Tibial nerve (tissue), 4 donors: Measurements from ENCODE around the gene ASF1B. TPM values are rescaled to one million over a fixed set of nuclear protein-coding genes. Genes with fewer than 3 reads are reported as not detected.
A peak's percentile ranks its signal among the peaks of the same experiment; 100 is the strongest.

ENCODE experiments used
- DNase-seq, 2 donors: peaks; one replicate each; pipeline ENCODE4 v3.0.0-alpha.2; 2019; ENCODE audit warnings: low spot score in 2 of 2
- H3K27ac ChIP-seq, 4 donors: fragments of 200-600 bp; sonication (generic) in 3 of 4; one replicate each; pipeline ENCODE4 v1.5.1; 2017 to 2019; ENCODE audit warnings: mild to moderate bottlenecking in 1 of 4
- H3K27me3 ChIP-seq, 2 donors: fragments of 200-600 bp; sonication (generic) in 1 of 2; one replicate each; pipeline versions ENCODE4 v1.5.1 to v1.6.0; 2017 to 2019
- H3K36me3 ChIP-seq, 3 donors: fragments of 200-600 bp; sonication (generic); one replicate each; pipeline ENCODE4 v1.5.1; 2018 to 2019
- H3K4me1 ChIP-seq, 4 donors: fragments of 200-600 bp; sonication (generic) in 3 of 4; one replicate each; pipeline ENCODE4 v1.5.1; 2017 to 2019
- H3K4me3 ChIP-seq, 4 donors: fragments of 200-600 bp; sonication (generic) in 3 of 4; one replicate each; pipeline ENCODE4 v1.5.1; 2017 to 2019; ENCODE audit warnings: mild to moderate bottlenecking in 1 of 4, moderate library complexity in 1 of 4
- H3K9me3 ChIP-seq, 4 donors: fragments of 200-600 bp; sonication (generic) in 3 of 4; one replicate each; pipeline ENCODE4 v1.5.1; 2017 to 2019
- EP300 ChIP-seq, 2 donors: sonication (generic); formaldehyde crosslinking; IDR thresholded peaks; one replicate each; pipeline ENCODE4 v1.6.1; 2017; ENCODE audit warnings: antibody characterized with exemption in 2 of 2, mild to moderate bottlenecking in 1 of 2
- POLR2A ChIP-seq, 2 donors: fragments of 450-650 bp; IDR thresholded peaks; one replicate each; pipeline ENCODE4 v1.6.1; 2017; ENCODE audit warnings: antibody characterized with exemption in 2 of 2, mild to moderate bottlenecking in 2 of 2, moderate library complexity in 2 of 2
- WGBS, 2 donors: methylation state at CpG; one replicate each; pipeline ENCODE4 v1.1.5; 2018; 5-methylcytosine and 5-hydroxymethylcytosine counted together
- total RNA-seq, 4 donors: library from RNA; depleted of rRNA; stranded (reverse); fragments of >200 nt; gene quantifications; one replicate each; pipeline ENCODE4 v1.1.0, GENCODE V29; 2016
- TF ChIP-seq, protein P1 (sequence below), 5 experiments: fragments of 200-600 bp in 3 of 5; fragments of 450-650 bp in 2 of 5; sonication (generic) in 3 of 5; IDR thresholded peaks; one replicate each; pipeline ENCODE4 v1.5.1; 2016 to 2019; ENCODE audit warnings: antibody characterized with exemption in 5 of 5, mild to moderate bottlenecking in 3 of 5, moderate library complexity in 2 of 5

ASF1B gene
- total RNA-seq, 4 donors from 2014 or later, result 0.90 to 2.3 TPM; not detected in 2

DNA sequence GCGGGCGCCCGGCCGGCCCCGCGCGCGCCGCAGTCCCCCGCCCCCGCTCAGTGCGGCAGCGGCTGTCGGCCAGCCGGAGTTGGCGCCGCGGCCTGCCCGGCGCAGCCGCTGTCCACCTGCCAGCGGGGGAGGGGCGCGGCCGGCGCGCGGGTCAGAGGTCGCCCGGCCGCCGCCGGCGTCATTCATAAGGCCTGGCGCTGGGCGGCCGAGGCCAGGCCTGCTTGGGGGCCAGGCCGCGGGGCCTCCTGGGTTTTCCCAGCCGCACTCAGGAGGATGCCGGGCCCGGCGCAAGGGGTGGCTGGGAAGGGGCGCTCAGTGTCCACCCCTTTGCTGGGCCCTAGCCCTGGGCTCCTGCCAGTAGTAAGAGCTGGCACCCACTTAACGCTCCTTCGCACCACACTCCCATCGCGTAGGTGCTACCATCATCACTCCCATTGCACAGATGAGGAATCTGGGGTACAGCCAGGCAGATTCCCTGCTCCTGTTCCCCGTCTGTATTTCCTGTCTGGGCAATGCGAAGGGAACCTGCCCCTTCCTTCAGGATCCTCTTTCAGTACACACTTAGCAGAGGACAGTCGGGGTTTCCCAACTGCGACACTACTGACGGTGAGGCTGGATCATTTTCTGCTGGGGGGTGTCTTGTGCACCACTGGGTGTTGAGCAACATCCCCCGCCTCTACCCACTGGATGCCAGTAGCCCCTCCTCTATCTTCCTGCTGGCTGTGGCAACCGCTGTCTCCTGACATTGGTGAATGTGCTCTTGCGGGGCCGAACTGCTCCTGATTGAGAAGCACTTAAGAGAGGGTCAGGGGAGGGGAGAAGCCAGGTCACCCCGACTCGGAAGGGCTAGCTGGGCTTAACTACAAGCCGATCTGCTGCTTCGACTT, 18.0 kb downstream of the ASF1B start:
- 2 to 5% methylated on average over 17 to 25 of the region's 61 CpGs for WGBS, 2 donors
- TF ChIP-seq POLR2A (IDR thresholded peaks at IDR 0.05) (peak; percentile 27 to 45), EP300 (IDR thresholded peaks at IDR 0.05) (peak in 1 of 2 donors; percentile 90)
- TF ChIP-seq, protein P1, sequence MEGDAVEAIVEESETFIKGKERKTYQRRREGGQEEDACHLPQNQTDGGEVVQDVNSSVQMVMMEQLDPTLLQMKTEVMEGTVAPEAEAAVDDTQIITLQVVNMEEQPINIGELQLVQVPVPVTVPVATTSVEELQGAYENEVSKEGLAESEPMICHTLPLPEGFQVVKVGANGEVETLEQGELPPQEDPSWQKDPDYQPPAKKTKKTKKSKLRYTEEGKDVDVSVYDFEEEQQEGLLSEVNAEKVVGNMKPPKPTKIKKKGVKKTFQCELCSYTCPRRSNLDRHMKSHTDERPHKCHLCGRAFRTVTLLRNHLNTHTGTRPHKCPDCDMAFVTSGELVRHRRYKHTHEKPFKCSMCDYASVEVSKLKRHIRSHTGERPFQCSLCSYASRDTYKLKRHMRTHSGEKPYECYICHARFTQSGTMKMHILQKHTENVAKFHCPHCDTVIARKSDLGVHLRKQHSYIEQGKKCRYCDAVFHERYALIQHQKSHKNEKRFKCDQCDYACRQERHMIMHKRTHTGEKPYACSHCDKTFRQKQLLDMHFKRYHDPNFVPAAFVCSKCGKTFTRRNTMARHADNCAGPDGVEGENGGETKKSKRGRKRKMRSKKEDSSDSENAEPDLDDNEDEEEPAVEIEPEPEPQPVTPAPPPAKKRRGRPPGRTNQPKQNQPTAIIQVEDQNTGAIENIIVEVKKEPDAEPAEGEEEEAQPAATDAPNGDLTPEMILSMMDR (IDR thresholded peaks at IDR 0.05), result no peak
- Histone ChIP-seq H3K27me3 (no peaks in the 10 kb centered on the region), H3K9me3 (no peaks in the 10 kb centered on the region), H3K4me1 (peaks cover 0 to 61% (median 38%) of the 10 kb centered on the region in 4 donors), H3K4me3 (peak overlapping the region; percentile 48 to 99 (median 56)), H3K27ac (peak overlapping the region; percentile 95 to 99 (median 98)), H3K36me3 (no peaks in the 10 kb centered on the region)
- peak; percentile 81 to 90 for DNase-seq

DNA sequence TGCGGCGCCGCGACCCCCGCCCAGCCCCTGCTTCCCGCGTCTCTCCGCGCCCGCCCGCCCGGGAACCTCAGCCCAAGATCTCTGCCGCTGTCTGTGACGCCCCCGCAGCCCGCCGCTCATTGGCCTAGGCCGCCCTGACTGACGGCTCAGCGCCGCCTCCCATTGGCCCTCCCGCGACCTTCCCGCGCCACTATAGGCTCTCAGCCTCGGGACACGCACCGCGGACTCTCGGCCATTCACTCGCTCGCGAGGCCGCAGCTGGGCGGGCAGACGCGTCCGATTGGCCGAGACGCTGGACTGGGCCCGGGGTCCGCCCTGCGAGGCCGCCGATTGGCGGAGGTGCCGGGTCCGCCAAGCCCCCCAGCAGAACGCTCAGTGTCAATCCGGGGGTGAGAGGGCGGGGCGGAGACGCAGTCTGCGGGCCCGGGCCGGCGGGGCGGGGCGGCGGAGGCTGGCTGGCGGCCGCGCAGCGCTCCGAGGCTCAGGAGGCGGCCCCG, 18.7 kb downstream of the ASF1B start, which contains the start of gene PRKACA:
PRKACA (minus strand) TSS at position 95 of the 497 bp plus-strand sequence. CDS start 215 bp downstream, outside the sequence.
- Histone ChIP-seq H3K4me3 (peak within 1 kb of the TSS; percentile 80 to 99 (median 84)), H3K27me3 (no peaks in the 10 kb centered on the region), H3K4me1 (peaks cover 0 to 68% (median 44%) of the 10 kb centered on the region in 4 donors), H3K36me3 (no peaks in the 10 kb centered on the region), H3K9me3 (no peaks in the 10 kb centered on the region), H3K27ac (peak within 1 kb of the TSS; percentile 95 to 99 (median 98))
- 1% methylated on average over 16 to 32 of the region's 67 CpGs for WGBS, 2 donors
- DNase-seq, result peak; percentile 94 to 97
- TF ChIP-seq, protein P1 (IDR thresholded peaks at IDR 0.05), result peak in 1 of 5 experiments; percentile 54
- TF ChIP-seq EP300 (IDR thresholded peaks at IDR 0.05), result peak in 1 of 2 donors; percentile 71
- TF ChIP-seq POLR2A (IDR thresholded peaks at IDR 0.05), result peak; percentile 16 to 62

DNA sequence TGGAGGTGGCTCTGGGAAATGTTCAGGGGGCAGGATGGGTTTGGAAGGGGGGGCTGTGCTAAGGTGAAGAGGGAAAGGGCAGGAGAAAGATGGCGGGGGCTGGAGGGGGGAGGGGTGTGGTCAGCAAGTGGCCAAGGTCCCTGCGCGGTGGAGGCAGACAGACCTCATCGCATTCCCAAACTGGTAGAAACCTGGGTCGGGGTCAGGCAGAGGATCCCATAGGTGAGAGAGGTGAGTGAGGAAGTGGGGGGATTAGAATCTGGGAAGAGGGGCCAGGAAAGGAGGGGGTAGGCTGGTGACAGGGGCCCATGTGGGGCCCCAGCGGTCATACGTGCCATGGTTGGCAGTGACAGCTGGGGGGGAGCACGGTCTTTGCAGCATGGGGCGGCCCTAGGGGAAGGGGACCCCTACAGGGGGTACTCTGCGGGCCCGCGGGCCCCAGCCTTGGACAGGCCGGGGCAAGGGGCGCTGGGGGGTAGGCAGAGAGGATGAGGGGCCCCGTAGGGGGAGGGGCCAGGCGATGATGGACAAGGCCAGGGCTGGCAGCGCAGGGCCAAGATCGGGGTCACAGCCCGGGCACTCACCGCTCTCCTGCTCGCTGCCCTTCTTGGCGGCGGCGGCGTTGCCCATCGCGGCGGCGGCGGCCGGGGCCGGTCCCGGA, 19.3 kb downstream of the ASF1B start:
- peak overlapping the region; percentile 80 to 99 (median 84) for H3K4me3 ChIP-seq
- peaks cover 0 to 75% (median 51%) of the 10 kb centered on the region in 4 donors for H3K4me1 ChIP-seq
- 0 to 2% methylated on average over 10 to 13 of the region's 33 CpGs for WGBS, 2 donors
- H3K27ac ChIP-seq, result peak overlapping the region; percentile 38 to 99 (median 84)
- no peaks in the 10 kb centered on the region for H3K36me3 ChIP-seq
- H3K9me3 ChIP-seq, result no peaks in the 10 kb centered on the region
- no peaks in the 10 kb centered on the region for H3K27me3 ChIP-seq
- TF ChIP-seq EP300 (IDR thresholded peaks at IDR 0.05) (no peak), POLR2A (IDR thresholded peaks at IDR 0.05) (no peak)
- TF ChIP-seq, protein P1 (IDR thresholded peaks at IDR 0.05), result no peak
- no peak for DNase-seq

- H3K4me1 ChIP-seq, result peaks cover 0 to 80% (median 54%) of the 10 kb centered on the region in 4 donors
- peak overlapping the region; percentile 32 to 99 (median 84) for H3K27ac ChIP-seq
- 5 to 7% methylated on average over 6 of the region's 6 CpGs for WGBS, 2 donors
- no peaks in the 10 kb centered on the region for H3K9me3 ChIP-seq
- H3K4me3 ChIP-seq, result peak overlapping the region; percentile 80 to 99 (median 84)
- DNase-seq, result no peak
- no peaks in the 10 kb centered on the region for H3K27me3 ChIP-seq
- no peak for TF ChIP-seq POLR2A (IDR thresholded peaks at IDR 0.05)
- no peaks in the 10 kb centered on the region for H3K36me3 ChIP-seq
These were observed 19.9 kb downstream of the ASF1B start for GRCh38 chr19:14116525-14116917.

DNA sequence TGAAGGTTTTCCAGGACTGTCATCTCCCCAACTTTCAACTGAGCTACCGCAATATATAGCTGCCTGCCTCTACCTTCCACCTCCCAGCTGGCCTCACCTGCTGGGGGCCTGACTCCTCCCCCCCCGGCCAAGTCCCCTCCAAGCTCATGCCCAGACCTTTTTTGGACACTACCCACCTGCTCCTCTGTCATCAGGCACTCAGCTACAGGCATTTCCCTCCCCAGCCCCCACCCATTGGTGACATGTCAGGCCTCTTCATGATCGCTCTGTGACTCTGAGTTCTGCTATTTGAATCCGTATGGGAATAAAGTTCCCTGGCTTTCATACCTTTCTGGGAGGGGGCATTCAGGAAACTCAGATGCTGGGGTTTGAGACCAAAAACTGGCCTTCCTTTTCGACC, 20.6 kb downstream of the ASF1B start:
- H3K27ac ChIP-seq, result peak overlapping the region; percentile 13 to 99 (median 84)
- peaks cover 0 to 88% (median 54%) of the 10 kb centered on the region in 4 donors for H3K4me1 ChIP-seq
- H3K4me3 ChIP-seq, result peak overlapping the region in 1 of 4 donors; percentile 81
- DNase-seq, result no peak
- no peaks in the 10 kb centered on the region for H3K27me3 ChIP-seq
- no peak for TF ChIP-seq POLR2A (IDR thresholded peaks at IDR 0.05)
- no peak for TF ChIP-seq EP300 (IDR thresholded peaks at IDR 0.05)
- TF ChIP-seq, protein P1 (IDR thresholded peaks at IDR 0.05), result no peak
- 62 to 74% methylated on average over 5 of the region's 5 CpGs for WGBS, 2 donors
- no peaks in the 10 kb centered on the region for H3K36me3 ChIP-seq
- H3K9me3 ChIP-seq, result no peaks in the 10 kb centered on the region
